GM12891 (cell line): ENCODE measurements around the gene APCS.

Experiments used
- POLR2A ChIP-seq: IDR thresholded peaks from 2 replicates; pipeline ENCODE4 v1.6.1; 2011; ENCODE audit warnings: low read depth, low read length, control low read depth
- POLR2AphosphoS5 ChIP-seq: IDR thresholded peaks from 2 replicates; pipeline ENCODE4 v1.6.1; 2011; ENCODE audit warnings: low read depth, low read length, control low read depth
- SPI1 ChIP-seq: IDR thresholded peaks from 2 replicates; pipeline ENCODE4 v1.6.1; 2011; ENCODE audit warnings: low read depth, low read length, control low read depth
- TAF1 ChIP-seq: IDR thresholded peaks from 2 replicates; pipeline ENCODE4 v1.6.1; 2011; ENCODE audit warnings: low read depth, low read length, control low read depth

DNA sequence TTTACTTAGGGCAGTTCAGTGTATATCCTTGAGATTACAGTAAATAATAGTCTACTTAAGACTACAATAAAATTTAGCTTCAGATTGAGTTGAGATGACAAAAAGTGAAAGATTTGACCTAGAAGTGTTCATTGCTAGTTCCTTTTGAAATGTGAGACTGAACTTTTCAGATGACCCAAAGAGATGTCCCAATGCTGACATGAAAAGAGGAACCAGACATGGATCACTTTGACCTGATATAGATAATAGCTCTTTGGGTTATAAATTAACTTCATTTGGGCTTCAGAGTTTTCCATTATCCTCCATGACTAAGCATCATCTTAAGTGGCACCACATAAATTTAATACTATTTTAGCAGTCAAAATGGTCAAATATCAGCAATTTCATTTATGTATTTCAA is 26.1 kb upstream of the APCS start:
- TF ChIP-seq TAF1: no peak
- no peak for TF ChIP-seq POLR2A
- TF ChIP-seq POLR2AphosphoS5: no peak
- no peak for TF ChIP-seq SPI1
